HepG2 (cell line): Measurements from ENCODE around the gene PDZRN4. TPM values are rescaled to one million over a fixed set of nuclear protein-coding genes. Genes with fewer than 3 reads are reported as not detected.

Experiments used
- ATAC-seq: fragments of 200-7000 bp; cut with Tn5 transposase; 3 replicates; pipeline ENCODE4 v1.9.1; 2020; ENCODE audit warnings: mild to moderate bottlenecking, moderate library complexity
- BruUV-seq: library from RNA; stranded (reverse); fragments of 400-500 nt; replicated peaks from 2 replicates; lab custom pipeline; 2021; lab: Mats Ljungman, UMichigan
- CTCF ChIA-PET: fragments of 300-600 bp; formaldehyde crosslinking; extraction: SDS; loops from one replicate; lab custom pipeline; 2021; ENCODE audit warnings: low total read pairs, inconsistent platforms, low intra/inter-chr PET ratio; lab: Yijun Ruan, JAX
- POLR2A ChIA-PET: fragments of 350-600 bp; sonication (Branson Sonifier 250); formaldehyde crosslinking; loops from one replicate; lab custom pipeline; 2020; ENCODE audit warnings: antibody characterized with exemption, inconsistent platforms; lab: Yijun Ruan, JAX
- DNase-seq: peaks from one replicate; pipeline ENCODE4 v3.0.0-alpha.2; 2015; ENCODE audit warnings: low spot score
- FAIRE-seq: peaks from 3 replicates; lab custom pipeline; 2011; peaks lifted over from hg19 to GRCh38; lab: Jason Lieb, UNC
- H2AFZ ChIP-seq: one replicate; pipeline ENCODE4 v1.6.1; 2011; ENCODE audit warnings: low read length, inconsistent platforms
- H3K27ac ChIP-seq: fragments of 300-600 bp; 3 replicates; pipeline ENCODE4 v1.8.0; 2011; ENCODE audit warnings: mixed run types, mild to moderate bottlenecking, mixed read lengths, low read length, inconsistent platforms; ENCODE audit not compliant: insufficient read depth; ENCODE audit errors: extremely low read length
- H3K27me3 ChIP-seq, 2 experiments: fragments of 200-600 bp in 1 of 2; 2 replicates in 1 of 2; 3 replicates in 1 of 2; pipeline versions ENCODE4 v1.6.0 to v1.8.0; 2011; ENCODE audit warnings: low read length in 2 of 2, mild to moderate bottlenecking in 2 of 2, moderate library complexity in 2 of 2, inconsistent platforms in 1 of 2; ENCODE audit not compliant: insufficient read depth in 2 of 2, control insufficient read depth in 1 of 2
- H3K36me3 ChIP-seq, 2 experiments: fragments of 200-600 bp in 1 of 2; replicated peaks in 1 of 2; 2 replicates in 1 of 2; 3 replicates in 1 of 2; pipeline versions ENCODE4 v1.5.1 to v1.8.0; 2011; ENCODE audit warnings: low read length in 2 of 2, inconsistent platforms in 1 of 2; ENCODE audit not compliant: insufficient read depth in 2 of 2, control insufficient read depth in 1 of 2
- H3K4me1 ChIP-seq: 2 replicates; pipeline ENCODE4 v1.5.1; 2012; ENCODE audit warnings: low read length, inconsistent platforms; ENCODE audit not compliant: insufficient read depth
- H3K4me2 ChIP-seq: 2 replicates; pipeline ENCODE4 v1.6.0; 2011; ENCODE audit warnings: low read depth, low read length, inconsistent platforms
- H3K4me3 ChIP-seq, 3 experiments: fragments of 200-600 bp in 1 of 3; sonication (generic), shearing (Covaris generic) in 1 of 3; replicated peaks in 1 of 3; 2 replicates each; pipeline ENCODE4 v1.5.1; 2011 to 2016; ENCODE audit warnings: low read length in 3 of 3, inconsistent platforms in 2 of 3, low read depth in 2 of 3, mild to moderate bottlenecking in 2 of 3, control low read depth in 1 of 3, mixed read lengths in 1 of 3; ENCODE audit not compliant: insufficient read depth in 1 of 3
- H3K79me2 ChIP-seq: one replicate; pipeline ENCODE4 v1.6.1; 2011; ENCODE audit warnings: low read length, inconsistent platforms; ENCODE audit not compliant: insufficient read depth
- H3K9ac ChIP-seq: 2 replicates; pipeline ENCODE4 v1.6.0; 2011; ENCODE audit warnings: mild to moderate bottlenecking, low read depth, low read length, inconsistent platforms; ENCODE audit not compliant: insufficient read depth
- H3K9me3 ChIP-seq: 2 replicates; pipeline ENCODE4 v1.5.1; 2012; ENCODE audit warnings: mild to moderate bottlenecking, low read length
- H4K20me1 ChIP-seq: 2 replicates; pipeline ENCODE4 v1.6.0; 2011; ENCODE audit warnings: inconsistent platforms, mild to moderate bottlenecking, low read length, moderate library complexity; ENCODE audit not compliant: insufficient read depth
- MAFG ChIP-seq: sonication (generic); formaldehyde crosslinking; IDR thresholded peaks from 2 replicates; pipeline ENCODE4 v1.5.1; 2020; ENCODE audit warnings: mild to moderate bottlenecking, missing genetic modification reagents
- NR3C1 ChIP-seq: sonication (generic); formaldehyde crosslinking; IDR thresholded peaks from 2 replicates; pipeline ENCODE4 v1.4.0; 2020; ENCODE audit warnings: missing genetic modification reagents
- PAX8 ChIP-seq: sonication (generic); formaldehyde crosslinking; IDR thresholded peaks from 2 replicates; pipeline ENCODE4 v1.8.0; 2022; ENCODE audit warnings: mild to moderate bottlenecking, missing genetic modification reagents, borderline replicate concordance
- RAD51 ChIP-seq: fragments of 450-650 bp; IDR thresholded peaks from 2 replicates; pipeline ENCODE4 v1.6.1; 2016; ENCODE audit warnings: borderline replicate concordance
- SOX5 ChIP-seq: IDR thresholded peaks from 2 replicates; pipeline ENCODE4 v1.6.1; 2016; ENCODE audit warnings: borderline replicate concordance
- ZNF441 ChIP-seq: sonication (generic); formaldehyde crosslinking; IDR thresholded peaks from 2 replicates; pipeline ENCODE4 v1.7.0; 2021; ENCODE audit warnings: missing genetic modification reagents, borderline replicate concordance
- ZSCAN21 ChIP-seq: sonication (generic); formaldehyde crosslinking; IDR thresholded peaks from 2 replicates; pipeline ENCODE4 v1.8.0; 2022; ENCODE audit warnings: mild to moderate bottlenecking, missing genetic modification reagents, moderate library complexity, borderline replicate concordance
- WGBS: methylation state at CpG from one replicate; pipeline ENCODE4 v1.1.6; 2017; ENCODE audit warnings: low lambda C conversion rate; 5-methylcytosine and 5-hydroxymethylcytosine counted together
- in situ Hi-C: cut with HindIII; loops from 2 replicates; pipeline ENCODE4 v1.10.0; 2017; ENCODE audit warnings: low pct_unique_long_range_greater_than_20kb; ENCODE audit not compliant: extremely low pct_ligation_motif_present
- intact Hi-C: fragments of 100-400 bp; cut with micrococcal nuclease; formaldehyde crosslinking; loops from one replicate; pipeline ENCODE4 v1.10.0; 2022; ENCODE audit not compliant: unreplicated experiment
- polyA plus RNA-seq, 8 experiments: library from polyadenylated mRNA; depleted of rRNA in 3 of 8; stranded (reverse) in 7 of 8; unstranded in 1 of 8; fragments of >200 nt; fragmentation: Illumina TruSeq in 4 of 8; extraction: Trizol in 4 of 8; gene quantifications; 2 replicates each; pipeline versions ENCODE4 v1.2.1 to v1.2.3, GENCODE V29; 2011 to 2016; ENCODE audit warnings: low read depth in 4 of 8, missing spikeins in 1 of 8, mixed read lengths in 1 of 8; ENCODE audit not compliant: insufficient read depth in 1 of 8
- total RNA-seq, 5 experiments: library from RNA; depleted of rRNA; stranded (reverse); fragments of >200 nt; fragmentation: Illumina TruSeq; extraction: Trizol; gene quantifications; 2 replicates each; pipeline ENCODE4 v1.2.3, GENCODE V29; 2016; ENCODE audit warnings: low read depth in 1 of 5
- TF ChIP-seq, protein P1 (sequence below): sonication (generic); formaldehyde crosslinking; IDR thresholded peaks from 2 replicates; pipeline ENCODE4 v1.4.0; 2020; ENCODE audit warnings: mild to moderate bottlenecking, missing genetic modification reagents
- TF ChIP-seq, protein P2 (sequence below): sonication (generic); formaldehyde crosslinking; IDR thresholded peaks from 2 replicates; pipeline ENCODE4 v1.4.0; 2020; ENCODE audit warnings: missing genetic modification reagents

The PDZRN4 gene
- total and polyA plus RNA-seq, 2 of the 13 experiments (the other 11 are each of a cell fraction or from before 2014, with no cell fraction given), result not detected

DNA sequence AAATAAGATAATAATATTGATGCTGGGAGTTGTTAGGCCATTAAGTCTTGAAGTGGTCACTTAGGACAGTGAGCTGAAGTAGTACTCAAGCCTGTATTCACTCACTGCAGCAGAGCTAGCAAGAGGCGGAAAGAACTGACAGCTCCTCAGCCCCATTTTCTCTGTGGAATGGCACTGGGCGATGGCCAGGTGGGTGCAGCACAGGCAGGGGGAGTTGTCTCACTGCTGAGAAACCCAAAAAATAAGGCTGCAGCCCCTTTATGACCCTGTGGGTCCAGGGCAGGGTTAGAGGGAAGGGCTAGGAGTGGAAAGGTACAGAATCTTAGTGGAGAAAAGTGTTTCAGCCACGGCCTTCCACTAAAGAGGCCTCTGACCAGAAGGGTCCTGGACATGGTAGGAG is 35.5 kb downstream of the PDZRN4 start:
- Histone ChIP-seq H3K27me3 (no peaks in the 10 kb centered on the region), H4K20me1 (no peaks in the 10 kb centered on the region), H3K4me1 (no peaks in the 10 kb centered on the region), H3K9ac (no peak overlapping the region), H3K4me2 (no peak overlapping the region)
- WGBS, result 6% methylated on average over 3 of the region's 3 CpGs
- CTCF ChIA-PET, result no interaction called here
- ATAC-seq, result no peak
- POLR2A ChIA-PET, result no interaction called here
- no peak for DNase-seq
- intact Hi-C loops (no loop called here), in situ Hi-C loops (no loop called here)
- no TSS peak for BruUV-seq
- no peak for TF ChIP-seq SOX5 (CRISPR knock-in tag)
- no peak for TF ChIP-seq MAFG (CRISPR knock-in tag)
- no peak for TF ChIP-seq NR3C1 (CRISPR knock-in tag)
- TF ChIP-seq, all 625 proteins: peak for 0
- no peak overlapping the region for H3K4me3 ChIP-seq
- H3K36me3 ChIP-seq, result no peaks in the 10 kb centered on the region
- H3K27ac ChIP-seq, result no peak overlapping the region
- H3K9me3 ChIP-seq, result no peaks in the 10 kb centered on the region
- no peaks in the 10 kb centered on the region for H3K79me2 ChIP-seq
- FAIRE-seq, result no peak
- no peak overlapping the region for H2AFZ ChIP-seq

DNA sequence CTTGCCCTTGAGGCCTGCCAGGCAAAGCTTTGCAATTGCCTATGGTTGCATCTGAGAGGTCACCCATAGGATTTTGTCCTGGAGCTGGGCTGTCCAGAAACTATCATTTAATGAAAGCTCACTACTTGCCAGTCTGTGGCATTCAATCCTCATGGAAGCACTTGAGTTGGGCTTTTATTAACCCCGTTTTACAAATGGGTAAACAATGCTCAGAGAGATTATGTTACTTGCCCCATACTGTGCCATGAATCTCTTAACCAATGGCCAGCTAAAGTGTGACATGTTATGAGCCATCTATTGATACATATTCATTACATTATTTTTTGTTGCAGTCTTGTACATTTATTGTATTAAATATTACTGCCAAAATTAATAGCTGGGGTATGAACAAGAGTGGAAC is 35.9 kb downstream of the PDZRN4 start:
- TF ChIP-seq PAX8, result no peak
- no peak for TF ChIP-seq ZSCAN21 (CRISPR knock-in tag)
- TF ChIP-seq RAD51, result no peak
- TF ChIP-seq ZNF441, result no peak
- TF ChIP-seq, protein P1, sequence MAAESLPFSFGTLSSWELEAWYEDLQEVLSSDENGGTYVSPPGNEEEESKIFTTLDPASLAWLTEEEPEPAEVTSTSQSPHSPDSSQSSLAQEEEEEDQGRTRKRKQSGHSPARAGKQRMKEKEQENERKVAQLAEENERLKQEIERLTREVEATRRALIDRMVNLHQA (CRISPR knock-in tag), result no peak
- TF ChIP-seq, protein P2, sequence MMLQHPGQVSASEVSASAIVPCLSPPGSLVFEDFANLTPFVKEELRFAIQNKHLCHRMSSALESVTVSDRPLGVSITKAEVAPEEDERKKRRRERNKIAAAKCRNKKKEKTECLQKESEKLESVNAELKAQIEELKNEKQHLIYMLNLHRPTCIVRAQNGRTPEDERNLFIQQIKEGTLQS (CRISPR knock-in tag), result no peak
- no peak for FAIRE-seq
- Histone ChIP-seq H3K4me3 (no peak overlapping the region), H3K27ac (no peak overlapping the region), H3K4me1 (no peaks in the 10 kb centered on the region), H3K27me3 (no peaks in the 10 kb centered on the region), H3K9me3 (no peaks in the 10 kb centered on the region), H3K79me2 (no peaks in the 10 kb centered on the region), H4K20me1 (no peaks in the 10 kb centered on the region), H3K4me2 (no peak overlapping the region), H3K36me3 (no peaks in the 10 kb centered on the region), H2AFZ (no peak overlapping the region), H3K9ac (no peak overlapping the region)
- intact Hi-C loops, result no loop called here
- 0% methylated on average over 1 of the region's 1 CpG for WGBS
- in situ Hi-C loops, result no loop called here
- no TSS peak for BruUV-seq
- POLR2A ChIA-PET, result no interaction called here
- ATAC-seq, result no peak
- CTCF ChIA-PET, result no interaction called here
- DNase-seq, result no peak
